ENCODE results near the gene ACBD6.

- TF ChIP-seq CTCF (IDR thresholded peaks at IDR 0.05; ENCODE audit: low read depth, low read length, poor library complexity, severe bottlenecking) (no peak), EZH2phosphoT487 (IDR thresholded peaks at IDR 0.05; ENCODE audit: borderline replicate concordance, low read length) (no peak)
Observed at GRCh38 chr1:180522213-180522515, 19.8 kb upstream of the ACBD6 start.

Data from DOHH2 (cell line).